NCI-H1417 treated with DMSO at 0.1 percent for 48 hours (cell line): ENCODE data around the gene HMG20B.

Experiments used
- DNase-seq: peaks from one replicate; lab custom pipeline; 2025; lab: John Stamatoyannopoulos, UW

The HMG20B gene

DNA sequence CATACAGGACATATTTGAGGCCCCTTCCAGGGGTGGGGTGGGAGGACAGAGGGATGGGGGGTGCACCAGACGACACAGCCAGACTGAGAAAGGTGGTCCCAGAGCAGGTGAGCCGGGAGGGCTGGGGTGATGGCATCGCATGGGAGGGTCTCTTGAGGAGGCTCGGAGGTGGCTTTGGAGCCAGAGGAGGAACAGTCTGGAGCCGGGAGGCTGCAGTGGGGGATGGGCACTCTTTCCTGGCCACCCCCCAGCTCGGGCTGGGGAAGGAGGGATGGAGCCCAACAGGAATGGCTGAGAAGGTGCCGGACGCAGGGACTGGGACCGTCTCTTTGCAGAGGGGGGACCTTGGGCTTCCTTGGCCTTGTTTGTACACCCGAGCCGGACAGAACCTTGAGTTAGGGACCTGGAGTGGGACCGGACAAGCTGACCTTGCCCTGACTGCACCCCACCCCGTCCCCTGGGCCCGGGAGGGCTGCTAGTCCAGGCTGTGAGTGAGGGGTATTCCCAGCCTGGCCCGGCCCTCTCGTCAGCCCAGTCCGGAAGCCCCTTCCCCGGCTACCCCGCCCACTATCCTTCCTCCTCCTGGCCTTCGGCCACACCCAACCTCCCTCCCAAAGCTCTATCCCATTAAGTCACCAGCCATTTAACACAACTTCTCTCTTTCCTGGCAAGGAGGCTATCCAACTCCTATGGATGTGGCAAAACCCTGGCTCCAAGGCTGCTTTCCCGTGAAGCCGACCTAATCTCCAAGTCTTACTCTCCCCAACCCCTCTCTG lies 34.7 kb downstream of the HMG20B start:
- no peak for DNase-seq

DNA sequence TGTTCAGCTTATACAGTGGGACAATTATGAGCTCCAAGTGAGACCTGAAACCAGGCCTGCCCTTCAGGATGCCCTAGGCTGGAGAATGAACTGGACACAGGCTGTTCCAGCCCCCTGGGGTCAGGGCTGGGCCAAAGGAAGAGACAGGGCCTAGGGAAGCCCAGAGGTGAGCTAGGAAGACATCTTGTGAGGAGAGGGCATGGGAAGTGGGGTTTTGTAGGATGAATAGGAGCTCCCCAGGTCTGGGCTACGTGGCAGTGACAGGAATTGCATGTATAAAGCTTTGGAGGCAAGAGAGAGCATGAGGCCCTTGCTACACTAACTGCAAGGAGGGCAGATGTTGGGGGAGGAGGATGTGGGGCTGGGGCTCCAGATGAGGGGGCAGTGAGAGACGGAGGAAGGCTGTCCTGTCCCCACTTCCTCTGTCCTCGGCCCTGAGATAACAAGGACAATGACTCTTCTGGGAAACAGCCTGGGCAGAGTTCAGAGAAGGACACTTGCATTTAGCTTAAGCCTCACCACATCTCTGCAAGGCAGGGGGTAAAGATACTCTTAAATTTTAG lies 35.4 kb downstream of the HMG20B start:
- DNase-seq, result no peak

DNA sequence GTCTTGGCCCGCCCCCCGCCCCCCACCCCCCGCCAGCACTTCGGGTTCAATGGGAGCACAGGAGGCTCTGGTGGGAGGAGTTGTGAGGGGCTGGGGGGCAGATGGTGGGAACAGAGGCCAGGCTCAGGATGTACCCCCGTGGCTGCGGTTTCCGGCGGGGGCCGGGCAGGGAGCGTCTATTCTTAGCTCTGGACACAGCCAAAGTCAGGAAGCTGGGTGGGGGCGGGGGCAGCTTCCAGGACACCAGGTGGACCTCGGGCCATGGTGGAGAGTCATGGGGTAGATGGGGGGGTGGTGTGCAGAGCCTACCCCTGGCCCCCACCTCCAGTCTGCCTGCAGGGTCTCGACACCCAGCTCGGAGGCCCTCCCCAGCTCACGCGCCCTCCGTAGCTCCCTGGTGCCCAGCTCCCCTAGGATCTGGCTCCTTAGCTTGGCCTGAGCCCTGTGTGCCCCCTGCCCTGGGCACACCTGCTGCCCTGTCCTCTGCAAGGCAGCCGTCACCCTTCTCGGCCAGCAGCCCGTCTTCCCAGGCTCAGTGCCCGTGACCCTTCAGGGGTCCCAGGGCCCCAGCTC lies 36.1 kb downstream of the HMG20B start:
- no peak for DNase-seq

DNA sequence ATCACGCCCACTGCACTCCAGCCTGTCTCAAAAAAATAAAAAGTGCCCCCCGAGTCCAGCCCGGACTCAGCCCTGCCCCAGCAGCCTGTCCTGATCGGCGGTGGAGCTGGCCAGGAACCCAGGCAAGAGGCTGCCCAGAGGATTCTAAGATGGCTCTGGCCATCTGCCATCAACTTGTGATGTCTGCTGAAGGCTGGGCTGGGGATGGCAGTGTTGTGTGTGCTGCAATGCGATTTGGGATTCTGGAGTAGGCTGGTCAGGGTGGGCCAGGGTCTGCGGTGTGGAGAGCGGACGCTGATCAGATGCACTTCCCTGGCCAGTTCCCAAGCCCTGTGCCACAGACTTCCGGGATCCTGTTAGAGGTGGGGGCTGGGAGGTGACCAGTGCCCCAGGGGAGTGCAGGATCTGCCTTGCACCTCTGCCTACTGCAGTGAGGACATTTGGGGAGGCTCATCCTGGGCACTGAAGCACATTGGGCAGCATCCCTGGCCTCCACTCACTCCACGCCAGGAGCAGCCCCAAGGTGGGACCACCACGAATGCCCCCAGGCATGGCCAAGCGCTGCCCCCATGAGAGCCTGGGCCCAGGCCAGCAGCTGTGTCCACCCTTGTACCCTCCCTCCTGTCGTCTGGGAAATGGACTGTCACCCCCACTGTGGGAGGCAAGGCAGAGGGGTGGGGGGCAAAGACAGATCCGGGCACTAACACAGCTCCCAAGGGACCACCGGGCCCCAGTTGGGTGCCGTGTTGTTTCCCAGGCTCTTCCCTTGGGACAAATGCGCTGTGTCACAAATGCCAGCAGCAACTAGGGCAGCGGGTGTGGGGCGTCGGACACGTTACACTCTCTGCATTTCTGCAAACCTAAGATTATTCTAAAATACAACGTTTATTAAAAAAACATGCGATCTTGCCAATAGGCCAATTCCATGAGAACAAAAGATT lies 37.3 kb downstream of the HMG20B start:
- no peak for DNase-seq

DNA sequence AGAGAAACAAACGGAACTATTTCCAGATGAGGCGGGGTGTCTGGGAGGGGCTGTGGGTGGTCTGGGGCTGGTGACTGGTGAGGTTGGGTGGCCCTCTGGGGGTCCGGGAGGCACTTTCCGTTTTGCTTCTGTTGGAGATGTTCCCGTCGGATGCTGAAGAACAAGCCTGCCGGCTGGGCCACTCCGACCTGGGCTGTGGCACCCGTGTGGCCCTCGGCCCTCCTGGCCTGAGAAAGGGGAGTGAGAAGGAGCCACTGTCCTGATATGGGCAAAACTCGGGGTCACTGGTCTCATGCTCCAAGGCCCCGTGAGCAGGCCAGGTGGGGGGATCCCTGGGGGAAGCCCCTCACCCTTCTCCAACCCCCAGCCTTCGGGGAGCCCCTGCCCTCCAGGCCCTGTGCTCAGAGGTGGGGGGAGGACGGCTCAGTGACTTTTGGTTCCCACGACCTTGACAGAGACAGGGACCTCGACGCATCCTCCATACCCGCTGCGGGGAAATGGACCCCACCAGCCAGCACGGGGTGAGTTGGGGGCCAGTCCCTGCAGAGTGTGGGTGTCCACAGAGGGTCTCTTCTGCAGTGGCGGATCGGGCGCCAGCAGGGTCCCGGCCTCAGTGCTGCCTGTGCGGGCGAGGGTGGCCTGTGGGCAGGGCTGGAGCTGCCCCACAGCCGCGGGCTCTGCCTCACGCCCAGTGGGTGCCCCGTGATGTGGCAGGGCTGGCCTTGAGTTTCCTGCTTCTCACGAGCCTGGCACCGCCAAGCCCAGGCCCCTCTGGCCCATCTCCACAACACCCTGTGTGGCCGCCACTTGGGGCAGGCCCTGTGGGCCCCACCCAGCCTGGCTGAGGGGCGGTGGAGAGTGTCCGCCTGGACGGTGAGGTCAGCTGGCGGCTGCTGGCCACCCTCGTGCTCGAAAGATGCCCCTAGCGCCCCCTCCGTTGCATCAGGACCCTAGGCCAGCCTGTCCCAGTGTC lies 38.3 kb downstream of the HMG20B start:
- DNase-seq, result no peak

DNA sequence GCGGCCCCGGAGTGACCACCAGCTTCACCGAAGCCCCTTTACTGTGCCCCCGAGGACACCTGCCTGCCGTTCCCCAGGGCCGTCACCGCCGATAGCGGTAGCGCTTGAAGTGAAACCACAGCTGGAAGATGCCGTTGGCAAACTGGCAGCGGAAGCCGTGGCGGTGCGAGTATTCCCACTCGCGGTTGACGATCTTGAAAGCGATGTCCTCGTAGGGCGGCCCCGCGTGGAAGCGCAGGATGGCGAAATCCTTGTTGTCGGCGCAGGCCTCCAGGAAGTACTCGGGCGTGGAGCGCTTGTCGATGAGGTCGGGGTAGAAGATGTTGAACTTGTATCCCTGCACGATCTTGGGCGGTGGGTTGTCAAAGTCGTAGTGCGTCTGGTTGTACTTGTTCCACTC lies 39.1 kb downstream of the HMG20B start:
- DNase-seq, result no peak

DNA sequence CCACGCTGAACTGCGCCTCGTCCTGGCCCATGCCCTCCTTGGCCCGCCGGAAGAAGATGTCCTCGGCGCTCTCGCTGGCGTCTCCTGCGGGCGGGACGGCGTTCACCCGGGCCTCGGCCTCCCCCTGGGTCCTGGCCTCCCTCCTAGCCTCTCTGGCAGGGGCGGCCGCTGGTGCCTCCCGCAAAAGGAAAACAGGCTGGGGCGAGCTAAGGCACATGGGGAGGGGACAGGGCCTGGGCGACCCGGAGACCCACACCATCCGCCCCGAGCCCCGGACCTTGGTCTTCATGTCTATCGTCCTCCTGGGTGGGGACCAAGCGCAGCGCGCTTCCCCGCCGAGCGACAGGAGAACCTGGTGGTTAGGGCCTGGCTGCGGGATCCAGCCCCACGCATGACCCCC lies 39.6 kb downstream of the HMG20B start:
- DNase-seq, result no peak

DNA sequence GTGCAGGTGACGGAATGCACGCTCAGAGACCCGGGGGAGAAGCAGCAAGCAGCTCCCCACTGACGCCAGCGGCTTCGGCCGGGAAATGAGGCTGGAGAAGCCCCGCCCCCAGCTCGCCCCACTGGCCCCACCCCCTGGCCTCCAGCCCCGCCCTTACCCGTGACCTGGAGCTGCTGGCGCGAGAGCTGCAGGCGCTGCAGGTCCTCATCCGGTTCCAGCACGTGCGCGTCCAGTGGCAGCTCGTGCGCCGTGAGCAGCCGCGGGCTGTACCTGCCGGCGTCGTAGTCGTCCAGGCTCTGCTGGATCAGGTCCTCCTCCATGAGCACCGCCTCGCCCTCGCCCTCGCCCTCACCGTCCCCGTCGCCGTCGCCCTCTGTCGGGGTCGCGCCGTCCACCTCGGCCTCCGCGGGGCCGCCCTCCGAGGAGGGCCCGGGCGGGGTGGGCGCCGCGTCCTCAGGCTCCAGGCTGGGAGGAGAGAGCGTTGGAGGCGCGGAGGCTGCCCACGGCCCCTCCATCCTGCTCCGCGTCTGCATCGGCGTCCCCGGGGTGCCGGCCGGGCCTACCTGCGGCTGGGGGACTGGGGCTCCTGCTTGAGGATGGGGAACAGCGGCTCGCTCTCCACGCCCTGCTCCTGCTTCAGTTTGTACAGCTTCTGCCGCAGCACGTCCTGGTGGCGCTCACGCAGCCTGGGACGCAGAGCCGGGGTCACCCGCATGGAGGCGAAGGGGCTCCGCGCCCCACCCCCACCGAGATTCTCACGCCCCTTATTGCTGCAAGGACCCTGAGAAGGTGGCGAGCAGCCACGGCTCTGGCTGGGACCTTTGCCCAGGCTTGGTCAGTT lies 40.4 kb downstream of the HMG20B start:
- no peak for DNase-seq

DNA sequence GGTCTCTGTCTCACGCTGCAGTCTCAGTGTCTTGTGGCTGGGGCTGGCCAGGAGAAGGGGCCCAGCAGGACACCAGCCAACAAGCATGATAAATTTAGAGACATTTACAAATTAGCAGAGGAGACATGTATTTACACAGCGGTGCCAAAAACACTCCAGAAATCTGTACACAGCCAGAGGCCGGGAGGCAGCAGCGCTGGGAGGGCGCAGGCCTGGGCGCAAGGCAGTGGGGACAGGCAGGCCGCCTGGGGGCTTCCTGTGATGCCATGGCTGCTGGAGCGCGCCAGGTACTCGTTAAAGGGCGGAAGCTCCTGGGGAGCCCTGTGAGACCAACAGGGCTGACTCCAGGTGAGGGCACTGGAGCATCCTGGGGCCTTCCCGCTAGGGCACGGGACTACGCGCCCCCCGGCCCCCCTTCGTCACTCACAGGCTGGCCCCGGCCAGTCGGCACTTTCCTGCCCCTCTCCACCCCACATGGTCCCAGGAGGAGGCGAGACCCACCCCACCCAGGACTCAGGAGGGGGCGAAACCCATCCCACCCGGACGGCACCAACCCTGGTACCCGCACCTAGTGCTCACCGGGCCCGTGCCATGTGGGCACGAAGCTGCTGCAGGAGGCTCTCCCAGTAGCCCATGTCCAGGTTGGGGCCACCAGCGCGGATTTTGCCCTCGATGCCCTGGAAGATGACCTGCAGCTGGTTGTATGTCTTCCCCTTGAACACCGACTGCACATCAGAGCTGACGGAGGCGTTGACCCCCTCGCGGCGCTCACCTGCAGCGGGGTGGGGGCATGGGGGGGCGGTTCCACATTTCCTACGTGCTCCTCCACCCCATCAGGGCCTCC lies 41.3 kb downstream of the HMG20B start:
- DNase-seq, result no peak

DNA sequence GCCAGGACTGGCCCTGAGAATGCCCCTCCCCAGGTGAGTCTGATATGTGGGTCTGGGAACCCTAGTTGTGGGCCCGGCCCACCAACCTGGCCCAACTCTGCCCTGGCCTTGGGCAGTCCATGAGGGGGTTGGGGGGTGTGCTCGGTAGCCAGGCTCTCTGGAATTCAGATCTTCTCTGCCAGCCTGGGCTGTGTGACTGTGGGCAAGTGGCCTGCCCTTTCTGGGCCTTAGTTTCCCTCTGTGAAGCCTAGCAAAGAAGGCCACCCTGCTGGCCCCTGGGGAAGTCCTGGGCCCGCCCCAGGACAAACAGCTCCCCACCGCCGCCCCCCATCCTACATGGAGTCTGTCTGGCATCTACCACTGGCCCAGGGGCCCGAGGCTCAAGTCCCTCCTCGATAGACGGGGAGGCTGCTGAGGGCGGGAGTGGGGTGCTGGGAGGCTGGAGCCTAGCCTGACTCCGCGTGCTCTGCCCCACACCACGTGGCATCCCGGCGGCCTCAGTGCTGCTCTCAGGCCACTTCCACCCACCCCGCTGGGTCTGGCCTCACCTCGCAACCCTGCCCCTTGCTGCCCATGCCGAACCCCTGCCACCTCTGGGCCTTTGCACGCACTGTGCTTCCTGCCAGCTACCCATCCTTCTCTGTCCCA lies 42.2 kb downstream of the HMG20B start:
- no peak for DNase-seq

DNA sequence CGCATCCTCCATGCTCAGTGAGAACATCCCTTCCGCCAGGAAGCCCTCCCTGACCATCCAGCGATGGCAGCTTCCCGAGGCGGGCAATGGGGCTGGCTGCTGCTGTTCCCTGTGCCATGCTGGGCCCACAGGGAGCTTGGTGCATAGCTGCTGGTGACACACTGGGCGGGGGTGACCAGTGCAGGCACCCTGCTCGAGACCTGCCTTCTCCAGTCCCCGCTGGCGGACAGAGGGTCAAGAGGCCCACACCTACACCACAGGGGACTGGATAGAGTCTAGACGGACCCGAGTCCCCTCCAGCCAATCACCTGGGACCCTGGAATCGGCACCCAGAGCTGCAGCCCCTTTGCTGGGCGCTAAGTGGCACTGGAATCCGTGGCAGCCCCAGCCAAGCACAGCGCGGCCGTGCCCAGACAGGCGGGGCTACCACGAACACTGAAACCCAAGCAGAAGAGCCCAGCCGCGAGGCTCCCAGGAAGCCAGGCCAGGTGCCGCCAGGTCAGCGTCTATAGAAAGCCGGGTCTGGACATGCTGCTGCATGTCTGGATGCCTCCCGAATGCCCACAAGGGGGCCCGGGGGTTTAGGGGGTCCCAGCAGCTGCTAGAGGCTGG lies 42.9 kb downstream of the HMG20B start:
- no peak for DNase-seq

DNA sequence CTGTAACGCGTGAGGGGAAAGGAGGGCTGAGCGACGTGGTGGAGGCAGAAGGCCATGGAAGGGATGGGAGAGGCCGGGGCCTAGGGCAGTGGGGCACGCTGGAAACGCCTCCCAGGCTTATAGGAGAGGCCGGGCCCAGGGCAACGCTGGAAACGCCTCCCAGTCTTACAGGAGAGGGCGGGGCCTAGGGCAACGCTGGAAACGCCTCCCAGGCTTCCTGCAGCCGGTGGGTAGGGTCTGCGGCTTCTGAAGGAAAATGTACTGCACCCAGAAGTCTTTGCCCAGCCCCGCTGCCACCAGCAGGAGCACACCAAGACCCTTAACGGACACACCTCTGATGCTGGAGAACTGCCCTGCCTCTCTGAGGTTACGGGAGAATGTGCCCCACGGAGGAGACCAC lies 44.7 kb downstream of the HMG20B start:
- no peak for DNase-seq

DNA sequence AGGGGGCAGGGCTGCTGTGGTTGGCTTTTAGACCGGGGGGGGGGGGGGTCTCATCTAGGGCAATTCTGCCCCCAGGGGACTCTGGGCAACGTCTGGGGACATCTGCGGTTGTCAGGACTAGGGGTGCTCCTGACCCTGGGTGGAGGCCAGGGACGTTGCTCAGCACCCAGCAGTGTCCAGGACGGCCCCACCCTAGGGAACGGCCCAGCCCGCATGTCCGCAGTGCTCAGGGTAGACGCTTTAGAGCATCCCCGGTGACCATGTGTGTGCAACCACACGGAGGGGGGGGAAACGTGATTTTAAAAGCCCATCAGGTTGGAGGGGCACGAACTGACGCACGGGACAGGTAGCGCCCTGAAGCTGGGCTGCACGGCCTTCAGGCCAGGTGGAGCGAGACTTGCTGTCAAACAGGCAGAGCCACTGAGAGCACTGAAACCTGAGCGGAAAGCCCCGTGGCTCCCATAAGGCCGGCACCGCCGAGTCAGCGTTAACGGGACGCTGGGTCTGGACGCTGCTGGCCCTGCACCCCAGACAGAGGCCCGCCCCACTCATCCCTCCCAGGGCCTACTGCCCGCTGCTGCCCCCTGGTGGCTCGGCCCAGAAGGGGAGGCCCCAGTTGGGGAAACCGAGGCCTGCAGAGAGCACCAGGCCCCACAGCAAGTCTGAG lies 45.5 kb downstream of the HMG20B start:
- no peak for DNase-seq

DNA sequence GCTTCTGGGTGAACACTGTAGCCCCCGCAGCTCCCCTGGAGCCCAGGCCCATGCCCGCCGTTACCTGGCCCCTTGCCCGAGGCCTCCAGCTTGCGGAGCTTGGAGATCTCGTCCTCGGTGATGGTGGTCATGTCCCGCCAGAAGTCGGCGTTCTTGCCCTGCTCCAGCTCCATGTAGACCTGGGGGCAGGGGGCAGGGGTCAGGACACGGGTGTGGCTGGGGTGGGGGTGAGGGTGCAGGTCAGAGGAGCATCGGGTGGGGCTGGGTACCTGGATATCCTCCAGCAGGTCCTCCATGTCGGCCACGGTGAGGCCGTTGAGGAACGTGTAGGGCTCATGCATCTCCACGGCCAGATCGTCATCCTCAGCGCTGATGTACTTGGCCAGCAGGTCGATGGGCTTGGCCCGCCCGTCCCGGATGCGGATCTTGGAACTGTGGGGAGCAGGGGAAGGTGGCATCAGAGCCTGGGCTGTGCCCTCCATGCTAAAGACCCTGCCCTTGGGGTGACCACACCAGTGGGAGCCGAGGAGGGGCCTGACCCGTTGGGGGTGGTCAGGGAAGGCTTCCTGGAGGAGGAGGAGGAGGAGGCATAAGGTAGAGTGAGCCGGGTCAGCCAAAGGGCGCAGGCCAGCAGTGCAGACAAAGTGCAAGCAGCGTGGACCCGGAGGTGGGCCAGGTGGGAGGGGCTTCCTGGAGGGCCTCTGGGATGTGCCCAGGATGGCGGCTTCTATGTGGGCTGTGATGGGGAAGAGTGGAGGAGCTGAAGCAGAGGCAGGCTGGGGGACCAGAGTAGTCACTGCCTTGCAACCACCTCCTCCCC lies 46.3 kb downstream of the HMG20B start:
- DNase-seq, result no peak

DNA sequence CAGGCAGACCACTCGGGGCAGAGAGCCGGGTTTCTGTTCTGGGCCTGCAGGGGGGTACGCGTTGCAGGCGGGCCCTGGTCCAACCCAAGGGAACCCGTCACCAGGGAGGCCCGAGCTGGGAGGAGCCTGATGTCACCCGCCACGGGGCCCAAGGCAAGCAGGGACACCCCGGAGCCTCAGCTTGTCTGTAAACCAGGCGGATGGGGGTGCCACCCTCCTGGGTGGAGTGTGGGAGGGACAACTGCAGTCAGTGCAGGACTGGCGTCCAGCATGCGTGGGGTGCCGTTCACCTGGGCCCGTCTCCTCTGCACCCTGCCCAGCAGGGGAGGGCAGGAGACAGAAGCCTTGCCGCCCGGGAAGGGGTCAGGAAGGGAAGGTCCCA lies 46.9 kb downstream of the HMG20B start:
- DNase-seq, result no peak

DNA sequence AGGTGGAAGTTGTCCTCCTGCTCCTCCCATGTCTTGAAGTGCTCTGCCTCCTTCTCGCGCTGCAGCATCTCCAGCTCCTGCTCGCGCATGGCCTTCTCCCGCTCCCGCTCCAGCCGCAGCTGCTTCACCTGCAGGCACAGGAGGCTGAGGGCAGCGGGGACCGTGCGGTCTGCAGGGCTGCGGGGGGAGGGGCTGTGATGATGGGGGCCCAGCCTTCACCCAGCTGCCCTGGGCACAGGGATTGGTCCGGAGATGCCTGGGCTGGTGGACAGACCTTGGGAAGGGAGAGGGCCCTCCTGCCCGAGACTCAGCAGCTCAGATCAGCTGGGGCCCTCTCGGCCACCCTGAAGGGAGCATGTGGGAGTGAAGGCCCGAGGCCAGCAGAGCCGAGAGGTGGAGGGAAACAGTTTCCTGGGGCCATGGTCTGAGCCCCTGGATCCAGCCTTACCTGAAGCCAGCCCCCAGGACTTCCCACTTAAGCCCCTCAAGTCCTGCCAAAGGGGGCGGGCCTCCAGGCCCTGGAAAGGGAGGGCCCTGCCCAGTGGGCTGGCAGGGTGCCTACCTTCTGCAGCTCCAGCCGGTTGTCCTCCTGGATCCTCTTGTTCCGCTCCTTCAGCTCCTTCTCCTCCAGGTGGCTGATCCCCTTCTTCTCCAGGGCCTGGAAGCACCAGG lies 47.5 kb downstream of the HMG20B start:
- DNase-seq, result no peak
